Stimulated activated CD4-positive, alpha-beta T cell treated with anti-CD3 and anti-CD28 coated beads, Interleukin-2, amount 100 ng/mL, for 48 hours (primary cell): ENCODE measurements around the gene PLIN4.
A peak's percentile ranks its signal among the peaks of the same experiment; 100 is the strongest.

Source experiments
- DNase-seq, 2 donors: peaks; one replicate each; pipeline ENCODE4 v3.0.0-alpha.2; 2020

The PLIN4 gene

GRCh38 chr19:4488496-4488895 is 29.8 kb downstream of the PLIN4 start:
- no peak for DNase-seq

- DNase-seq, result no peak
Observed at GRCh38 chr19:4487572-4487971, 30.7 kb downstream of the PLIN4 start.

- DNase-seq, result no peak
Observed at GRCh38 chr19:4483385-4483784, 34.9 kb downstream of the PLIN4 start.

- no peak for DNase-seq
Observed at GRCh38 chr19:4482721-4483364, 35.4 kb downstream of the PLIN4 start.

GRCh38 chr19:4477034-4477801 is 41.1 kb downstream of the PLIN4 start:
- DNase-seq, result no peak

- no peak for DNase-seq
Observed at GRCh38 chr19:4474514-4475022, 43.7 kb downstream of the PLIN4 start.

GRCh38 chr19:4473763-4474513 is 44.3 kb downstream of the PLIN4 start:
- no peak for DNase-seq

- DNase-seq, result no peak
Observed at GRCh38 chr19:4473011-4473762, 45.1 kb downstream of the PLIN4 start.

- DNase-seq, result no peak
Observed at GRCh38 chr19:4472174-4472974, 45.9 kb downstream of the PLIN4 start, which contains the start of gene HDGFL2. HDGFL2 (plus strand) TSS chr19:4472297; CDS start chr19:4472351, 54 bp downstream.

- DNase-seq, result peak; percentile 93
Observed at GRCh38 chr19:4471403-4472173, 46.7 kb downstream of the PLIN4 start.

- no peak for DNase-seq
Observed at GRCh38 chr19:4467835-4468234, 50.5 kb downstream of the PLIN4 start.

- DNase-seq, result no peak
Observed at GRCh38 chr19:4464815-4465581, 53.3 kb downstream of the PLIN4 start.

GRCh38 chr19:4457654-4458395 is 60.5 kb downstream of the PLIN4 start, which contains the start of gene UBXN6:
UBXN6 (minus strand) TSS chr19:4457794; CDS start chr19:4457697, 97 bp downstream.
- peak; percentile 97 for DNase-seq

- DNase-seq, result peak in 1 of 2 donors; percentile 30
Observed at GRCh38 chr19:4456843-4457653, 61.2 kb downstream of the PLIN4 start.

- no peak for DNase-seq
Observed at GRCh38 chr19:4456476-4456842, 61.8 kb downstream of the PLIN4 start.

- DNase-seq, result no peak
Observed at GRCh38 chr19:4455719-4456475, 62.4 kb downstream of the PLIN4 start.
